ENCODE measurements around the gene MRPS15.
"Not testable (repeated sequence)": the region's sequence is repeated elsewhere in the genome, so short reads cannot be mapped to it uniquely, and the experiment has no call there.

The MRPS15 gene

GRCh38 chr1:36463803-36464604, at the start of gene MRPS15:
Gene MRPS15, minus strand, starts transcription at chr1:36464384. Its CDS starts 109 bp downstream, at chr1:36464275.
- DNase-seq (ENCODE audit: low spot score) = peak; percentile 96

GRCh38 chr1:36512842-36513241, 48.7 kb upstream of the MRPS15 start:
- no peak for DNase-seq (ENCODE audit: low spot score)

GRCh38 chr1:36511804-36512798, 47.9 kb upstream of the MRPS15 start:
- DNase-seq (ENCODE audit: low spot score) = no peak

- not testable (repeated sequence) for DNase-seq (ENCODE audit: low spot score)
Observed at GRCh38 chr1:36511220-36511619, 47.0 kb upstream of the MRPS15 start.

GRCh38 chr1:36510418-36510817, 46.2 kb upstream of the MRPS15 start:
- no peak for DNase-seq (ENCODE audit: low spot score)

- no peak for DNase-seq (ENCODE audit: low spot score)
Observed at GRCh38 chr1:36508257-36508656, 44.1 kb upstream of the MRPS15 start.

- no peak for DNase-seq (ENCODE audit: low spot score)
Observed at GRCh38 chr1:36506276-36506920, 42.2 kb upstream of the MRPS15 start.

- DNase-seq (ENCODE audit: low spot score) = no peak
Observed at GRCh38 chr1:36503733-36504132, 39.5 kb upstream of the MRPS15 start.

- DNase-seq (ENCODE audit: low spot score) = no peak
Observed at GRCh38 chr1:36503159-36503558, 39.0 kb upstream of the MRPS15 start.

GRCh38 chr1:36502616-36503015, 38.4 kb upstream of the MRPS15 start:
- no peak for DNase-seq (ENCODE audit: low spot score)

- DNase-seq (ENCODE audit: low spot score) = not testable (repeated sequence)
Observed at GRCh38 chr1:36501911-36502310, 37.7 kb upstream of the MRPS15 start.

- DNase-seq (ENCODE audit: low spot score) = no peak
Observed at GRCh38 chr1:36497207-36497606, 33.0 kb upstream of the MRPS15 start.

GRCh38 chr1:36494971-36495370, 30.8 kb upstream of the MRPS15 start:
- no peak for DNase-seq (ENCODE audit: low spot score)

- DNase-seq (ENCODE audit: low spot score) = no peak
Observed at GRCh38 chr1:36493524-36493923, 29.3 kb upstream of the MRPS15 start.

GRCh38 chr1:36492491-36492890, 28.3 kb upstream of the MRPS15 start:
- DNase-seq (ENCODE audit: low spot score) = no peak

GRCh38 chr1:36489258-36490051, 25.3 kb upstream of the MRPS15 start:
- DNase-seq (ENCODE audit: low spot score) = not testable (repeated sequence)

GRCh38 chr1:36487906-36488305, 23.7 kb upstream of the MRPS15 start:
- DNase-seq (ENCODE audit: low spot score) = no peak

GRCh38 chr1:36487336-36487725, 23.1 kb upstream of the MRPS15 start:
- DNase-seq (ENCODE audit: low spot score) = not testable (repeated sequence)

- DNase-seq (ENCODE audit: low spot score) = no peak
Observed at GRCh38 chr1:36486439-36487335, 22.5 kb upstream of the MRPS15 start.

- no peak for DNase-seq (ENCODE audit: low spot score)
Observed at GRCh38 chr1:36486093-36486438, 21.9 kb upstream of the MRPS15 start.

- DNase-seq (ENCODE audit: low spot score) = no peak
Observed at GRCh38 chr1:36484099-36484498, 19.9 kb upstream of the MRPS15 start.
